Measurements from ENCODE around the gene TSNAX.
"Not testable (repeated sequence)": the region's sequence is repeated elsewhere in the genome, so short reads cannot be mapped to it uniquely, and the experiment has no call there.

Gene TSNAX

DNA sequence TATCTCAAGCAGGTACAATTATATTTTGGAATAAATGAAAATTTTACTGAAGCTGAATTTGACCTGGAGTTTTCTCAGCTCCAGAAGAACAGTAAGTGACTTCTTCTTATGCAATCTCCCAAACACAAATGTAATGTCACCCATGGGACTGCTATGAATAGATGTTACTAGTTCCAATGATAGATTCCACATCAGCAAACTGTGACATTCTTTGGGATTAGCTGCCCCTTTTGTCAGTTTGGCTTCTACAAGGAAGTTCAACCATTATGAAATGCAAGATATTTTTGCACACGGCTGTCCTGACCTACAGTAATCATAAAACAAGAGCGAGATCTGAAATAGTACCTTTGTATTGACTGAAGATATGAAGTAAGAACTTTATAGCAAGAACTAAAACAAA is 27.8 kb upstream of the TSNAX start:
- Histone ChIP-seq H3K4me3 (ENCODE audit: low read length) (no peak overlapping the region), H3K27ac (ENCODE audit: low read depth, low read length) (no peak overlapping the region), H3K36me3 (ENCODE audit: control insufficient read depth, insufficient read depth, low read length) (no peaks in the 10 kb centered on the region), H3K4me1 (ENCODE audit: control insufficient read depth, insufficient read depth, low read length) (no peaks in the 10 kb centered on the region), H3K9ac (ENCODE audit: low read length) (no peak overlapping the region), H3K27me3 (ENCODE audit: control insufficient read depth, insufficient read depth, low read length) (no peaks in the 10 kb centered on the region)

DNA sequence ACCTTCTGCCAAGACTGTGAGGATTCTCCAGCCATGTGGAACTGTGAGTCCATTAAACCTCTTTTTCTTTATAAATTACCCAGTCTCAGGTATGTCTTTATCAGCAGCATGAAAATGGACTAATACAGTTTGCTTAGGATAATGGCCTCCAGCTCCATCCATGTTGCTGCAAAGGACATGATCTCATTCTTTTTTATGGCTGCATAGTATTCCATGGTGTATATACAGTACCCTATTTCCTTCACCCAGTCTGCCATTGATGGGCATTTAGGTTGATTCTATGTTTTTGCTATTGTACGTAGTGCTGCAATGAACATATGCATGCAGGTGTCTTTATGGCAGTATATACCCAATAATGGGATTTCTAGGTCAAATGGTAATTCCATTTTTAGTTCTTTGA is 25.3 kb upstream of the TSNAX start:
- not testable (repeated sequence) for H3K4me1 ChIP-seq (ENCODE audit: control insufficient read depth, insufficient read depth, low read length); H3K4me3 ChIP-seq (ENCODE audit: low read length); H3K27ac ChIP-seq (ENCODE audit: low read depth, low read length); H3K36me3 ChIP-seq (ENCODE audit: control insufficient read depth, insufficient read depth, low read length); H3K27me3 ChIP-seq (ENCODE audit: control insufficient read depth, insufficient read depth, low read length); H3K9ac ChIP-seq (ENCODE audit: low read length)

DNA sequence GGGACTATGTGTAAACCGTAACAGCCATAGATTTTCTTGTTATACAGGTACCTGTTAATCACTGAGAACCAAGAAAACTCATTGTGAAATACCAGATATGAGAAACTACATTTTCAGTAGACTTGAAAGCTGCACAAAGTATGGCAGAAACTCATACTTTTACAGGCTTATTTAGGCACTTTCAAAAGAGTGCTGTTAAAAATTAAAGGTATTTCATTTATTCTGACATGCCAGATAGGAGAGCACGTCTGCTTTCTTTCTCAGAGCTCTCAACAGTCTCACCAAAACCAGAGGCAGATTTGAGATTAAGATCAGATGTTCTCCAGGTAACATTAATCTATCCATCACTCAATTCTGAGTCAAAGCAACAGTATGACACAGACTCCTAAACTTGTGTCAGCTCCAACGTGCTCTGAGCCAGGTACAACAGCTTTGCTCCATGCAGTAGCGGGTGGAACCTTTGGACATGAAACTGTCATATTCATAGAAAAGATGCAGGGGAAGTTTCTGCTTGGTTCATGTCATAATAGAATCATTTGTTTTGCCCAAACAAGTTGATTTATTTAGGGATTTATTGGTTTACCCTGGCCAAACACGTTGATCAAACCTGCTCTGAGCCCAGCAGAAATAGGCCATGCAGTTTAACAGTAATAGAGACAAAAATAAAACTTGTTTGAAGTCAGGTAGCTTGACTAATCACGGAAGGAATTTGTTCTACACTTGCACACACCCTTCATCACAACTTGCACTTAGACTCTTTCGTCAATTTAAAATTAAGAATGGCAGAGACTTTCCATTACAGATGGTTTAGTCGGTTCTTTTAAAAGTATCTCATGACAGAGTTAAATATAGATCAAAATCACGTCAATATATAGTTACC is 20.8 kb upstream of the TSNAX start:
- no peak overlapping the region for H3K27ac ChIP-seq (ENCODE audit: low read depth, low read length)
- H3K9ac ChIP-seq (ENCODE audit: low read length): no peak overlapping the region
- no peaks in the 10 kb centered on the region for H3K27me3 ChIP-seq (ENCODE audit: control insufficient read depth, insufficient read depth, low read length)
- no peaks in the 10 kb centered on the region for H3K4me1 ChIP-seq (ENCODE audit: control insufficient read depth, insufficient read depth, low read length)
- no peak overlapping the region for H3K4me3 ChIP-seq (ENCODE audit: low read length)
- H3K36me3 ChIP-seq (ENCODE audit: control insufficient read depth, insufficient read depth, low read length): no peaks in the 10 kb centered on the region

- Histone ChIP-seq H3K27me3 (ENCODE audit: control insufficient read depth, insufficient read depth, low read length) (no peaks in the 10 kb centered on the region), H3K36me3 (ENCODE audit: control insufficient read depth, insufficient read depth, low read length) (no peaks in the 10 kb centered on the region), H3K4me1 (ENCODE audit: control insufficient read depth, insufficient read depth, low read length) (no peaks in the 10 kb centered on the region), H3K27ac (ENCODE audit: low read depth, low read length) (no peak overlapping the region), H3K4me3 (ENCODE audit: low read length) (no peak overlapping the region), H3K9ac (ENCODE audit: low read length) (no peak overlapping the region)
Observed at GRCh38 chr1:231508497-231508896, 20.0 kb upstream of the TSNAX start.

DNA sequence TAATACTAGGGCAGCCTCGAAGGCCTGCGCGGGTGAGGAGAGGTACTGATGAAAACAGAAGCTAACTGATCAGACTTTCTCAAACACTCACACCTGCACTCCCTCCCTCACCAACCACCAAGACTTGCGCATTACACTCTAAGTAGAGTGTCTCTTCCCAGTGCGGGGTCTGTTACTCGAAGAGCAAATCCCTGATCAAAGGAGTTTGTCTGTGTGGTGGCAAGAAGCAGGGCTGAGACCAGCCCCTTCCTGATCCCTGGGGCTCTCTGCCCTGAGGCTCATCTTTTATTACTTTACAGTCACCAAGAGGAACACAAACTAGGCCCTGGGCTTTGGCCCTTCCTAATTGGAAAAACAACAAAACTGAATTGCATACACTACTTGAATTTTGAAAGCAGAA is 19.5 kb upstream of the TSNAX start:
- Histone ChIP-seq H3K4me1 (ENCODE audit: control insufficient read depth, insufficient read depth, low read length) (no peaks in the 10 kb centered on the region), H3K27ac (ENCODE audit: low read depth, low read length) (no peak overlapping the region), H3K9ac (ENCODE audit: low read length) (no peak overlapping the region), H3K27me3 (ENCODE audit: control insufficient read depth, insufficient read depth, low read length) (no peaks in the 10 kb centered on the region), H3K4me3 (ENCODE audit: low read length) (no peak overlapping the region), H3K36me3 (ENCODE audit: control insufficient read depth, insufficient read depth, low read length) (no peaks in the 10 kb centered on the region)

DNA sequence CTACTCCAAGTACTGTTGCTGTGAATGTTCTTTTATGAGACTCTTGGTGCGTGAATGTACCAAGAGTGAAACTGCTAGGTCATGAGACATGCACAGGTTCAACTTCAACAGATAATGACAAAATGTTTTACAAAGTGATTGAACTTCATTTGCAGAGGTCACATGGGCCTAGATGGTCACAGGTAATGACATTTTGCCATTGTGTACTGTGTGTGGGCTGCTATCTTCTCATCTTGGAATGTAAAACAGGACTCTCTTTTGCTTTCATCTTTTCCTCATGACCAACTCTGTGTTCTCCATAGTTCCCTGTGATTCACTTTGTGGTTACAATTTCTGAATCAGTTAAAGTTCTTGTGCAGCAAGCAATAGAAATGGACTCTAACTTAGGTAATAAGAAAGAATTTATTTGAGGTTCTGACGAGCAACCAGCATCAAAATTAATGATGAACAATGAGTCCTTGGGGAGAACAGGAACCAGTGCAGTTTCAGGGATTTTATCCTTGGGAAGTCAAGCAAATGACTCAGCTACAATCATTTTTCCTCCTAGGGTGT is 16.2 kb upstream of the TSNAX start:
- H3K36me3 ChIP-seq (ENCODE audit: control insufficient read depth, insufficient read depth, low read length): no peaks in the 10 kb centered on the region
- H3K4me3 ChIP-seq (ENCODE audit: low read length): no peak overlapping the region
- no peaks in the 10 kb centered on the region for H3K27me3 ChIP-seq (ENCODE audit: control insufficient read depth, insufficient read depth, low read length)
- H3K27ac ChIP-seq (ENCODE audit: low read depth, low read length): no peak overlapping the region
- no peaks in the 10 kb centered on the region for H3K4me1 ChIP-seq (ENCODE audit: control insufficient read depth, insufficient read depth, low read length)
- H3K9ac ChIP-seq (ENCODE audit: low read length): no peak overlapping the region

GRCh38 chr1:231515748-231516147 is 12.7 kb upstream of the TSNAX start:
- Histone ChIP-seq H3K27ac (ENCODE audit: low read depth, low read length) (no peak overlapping the region), H3K36me3 (ENCODE audit: control insufficient read depth, insufficient read depth, low read length) (no peaks in the 10 kb centered on the region), H3K27me3 (ENCODE audit: control insufficient read depth, insufficient read depth, low read length) (no peaks in the 10 kb centered on the region), H3K4me1 (ENCODE audit: control insufficient read depth, insufficient read depth, low read length) (no peaks in the 10 kb centered on the region), H3K9ac (ENCODE audit: low read length) (no peak overlapping the region), H3K4me3 (ENCODE audit: low read length) (no peak overlapping the region)

DNA sequence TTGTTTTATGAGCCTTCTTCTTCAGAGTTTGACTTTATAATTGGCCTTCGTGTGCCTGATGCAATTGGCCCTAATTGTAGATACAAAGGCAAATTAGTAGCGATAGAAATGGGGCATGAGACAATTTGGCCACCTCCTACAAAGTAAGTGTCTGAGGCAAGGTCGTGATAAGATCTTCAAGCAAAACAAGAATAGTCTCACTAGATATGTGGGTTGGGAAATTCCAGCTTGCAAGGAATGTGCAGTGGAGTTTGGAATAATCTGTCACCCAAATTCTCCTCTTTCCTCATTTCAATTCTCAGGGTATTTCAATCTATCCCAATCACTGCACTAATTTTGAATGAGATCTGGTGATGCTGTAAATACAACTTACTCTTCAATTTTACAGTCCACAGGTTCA is 11.4 kb upstream of the TSNAX start:
- Histone ChIP-seq H3K9ac (ENCODE audit: low read length) (no peak overlapping the region), H3K36me3 (ENCODE audit: control insufficient read depth, insufficient read depth, low read length) (no peaks in the 10 kb centered on the region), H3K4me1 (ENCODE audit: control insufficient read depth, insufficient read depth, low read length) (no peaks in the 10 kb centered on the region), H3K27me3 (ENCODE audit: control insufficient read depth, insufficient read depth, low read length) (no peaks in the 10 kb centered on the region), H3K4me3 (ENCODE audit: low read length) (no peak overlapping the region), H3K27ac (ENCODE audit: low read depth, low read length) (no peak overlapping the region)

- Histone ChIP-seq H3K36me3 (ENCODE audit: control insufficient read depth, insufficient read depth, low read length) (no peaks in the 10 kb centered on the region), H3K9ac (ENCODE audit: low read length) (no peak overlapping the region), H3K4me3 (ENCODE audit: low read length) (no peak overlapping the region), H3K4me1 (ENCODE audit: control insufficient read depth, insufficient read depth, low read length) (no peaks in the 10 kb centered on the region), H3K27ac (ENCODE audit: low read depth, low read length) (no peak overlapping the region), H3K27me3 (ENCODE audit: control insufficient read depth, insufficient read depth, low read length) (no peaks in the 10 kb centered on the region)
Observed at GRCh38 chr1:231518485-231519034, 9.9 kb upstream of the TSNAX start.

DNA sequence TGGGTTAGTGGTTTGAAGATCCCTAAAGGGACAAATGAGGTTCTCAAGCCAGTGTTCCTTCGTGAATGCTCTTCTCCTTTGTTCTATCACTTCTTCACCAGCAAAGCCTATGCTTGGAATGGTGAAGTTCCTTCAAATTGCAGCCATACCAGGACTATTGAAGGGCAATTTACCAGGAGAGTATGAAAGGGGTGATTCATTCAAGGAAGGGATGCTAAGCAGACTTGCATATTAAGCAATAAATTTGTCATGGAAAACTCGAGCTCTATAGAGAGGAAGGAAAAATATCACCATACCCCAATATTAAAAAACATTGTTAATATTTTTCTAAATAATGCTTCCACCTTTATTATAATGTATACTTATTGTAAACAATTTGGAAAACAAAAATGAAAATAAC is 9.3 kb upstream of the TSNAX start:
- no peaks in the 10 kb centered on the region for H3K4me1 ChIP-seq (ENCODE audit: control insufficient read depth, insufficient read depth, low read length)

DNA sequence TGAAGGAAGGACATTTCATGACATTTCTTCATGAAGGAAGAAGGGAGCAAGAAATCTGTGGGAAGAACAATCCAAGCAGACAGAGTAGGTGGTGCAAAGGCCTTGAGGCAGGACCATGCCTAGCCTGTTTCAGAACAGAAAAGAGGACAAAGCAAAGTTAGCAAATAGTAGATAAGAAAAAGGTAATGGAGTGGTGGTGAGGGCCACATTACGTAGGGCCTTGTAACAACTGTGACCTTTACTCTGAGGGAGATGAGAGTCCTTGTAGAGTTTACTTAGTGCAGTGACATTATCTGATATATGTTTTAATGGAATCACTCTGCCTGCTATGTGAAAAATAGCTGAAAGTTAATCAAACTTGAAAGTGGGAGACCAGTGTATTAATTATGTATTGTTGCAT is 6.4 kb upstream of the TSNAX start:
- Histone ChIP-seq H3K4me1 (ENCODE audit: control insufficient read depth, insufficient read depth, low read length) (no peaks in the 10 kb centered on the region), H3K36me3 (ENCODE audit: control insufficient read depth, insufficient read depth, low read length) (no peaks in the 10 kb centered on the region), H3K27me3 (ENCODE audit: control insufficient read depth, insufficient read depth, low read length) (no peaks in the 10 kb centered on the region), H3K9ac (ENCODE audit: low read length) (no peak overlapping the region), H3K4me3 (ENCODE audit: low read length) (no peak overlapping the region), H3K27ac (ENCODE audit: low read depth, low read length) (no peak overlapping the region)

More for the DNA sequence above, 9.3 kb upstream of the TSNAX start:
- no peaks in the 10 kb centered on the region for H3K36me3 ChIP-seq (ENCODE audit: control insufficient read depth, insufficient read depth, low read length)
- no peak overlapping the region for H3K27ac ChIP-seq (ENCODE audit: low read depth, low read length)
- no peak overlapping the region for H3K9ac ChIP-seq (ENCODE audit: low read length)
- H3K27me3 ChIP-seq (ENCODE audit: control insufficient read depth, insufficient read depth, low read length): no peaks in the 10 kb centered on the region
- no peak overlapping the region for H3K4me3 ChIP-seq (ENCODE audit: low read length)

DNA sequence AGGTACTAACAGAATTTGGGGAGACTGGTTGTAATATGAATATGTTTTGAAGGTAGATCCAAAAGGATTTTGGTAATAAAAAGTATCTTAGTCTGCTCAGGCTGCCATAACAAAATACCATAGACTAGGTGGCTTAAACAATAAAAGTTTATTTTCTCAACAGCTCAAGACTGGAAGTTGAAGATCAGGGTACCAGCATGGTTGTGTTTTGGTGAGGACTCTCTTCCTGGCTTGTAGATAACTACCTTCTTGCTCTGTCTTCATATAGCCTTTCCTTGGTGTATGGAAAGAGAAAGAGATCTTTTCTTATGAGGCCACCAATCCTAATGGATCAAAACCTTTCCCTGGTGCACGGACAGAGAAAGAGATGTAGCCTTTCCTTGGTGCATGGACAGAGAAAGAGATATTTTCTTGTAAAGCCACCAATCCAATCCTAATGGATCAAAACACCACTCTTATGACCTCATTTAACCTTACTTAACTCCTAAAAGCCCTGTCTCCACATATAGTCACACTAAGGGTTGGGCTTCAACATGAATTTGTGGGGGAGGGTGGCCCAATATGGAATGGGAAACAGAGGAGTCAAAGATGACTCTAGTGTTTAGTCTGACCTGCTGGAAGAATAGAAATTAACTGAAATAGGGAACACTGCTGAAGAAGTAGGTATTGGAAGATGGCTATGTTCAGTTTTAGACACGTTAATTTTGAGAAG is 5.4 kb upstream of the TSNAX start:
- H3K4me1 ChIP-seq (ENCODE audit: control insufficient read depth, insufficient read depth, low read length): no peaks in the 10 kb centered on the region
- no peak overlapping the region for H3K9ac ChIP-seq (ENCODE audit: low read length)
- no peaks in the 10 kb centered on the region for H3K36me3 ChIP-seq (ENCODE audit: control insufficient read depth, insufficient read depth, low read length)
- H3K4me3 ChIP-seq (ENCODE audit: low read length): no peak overlapping the region
- no peak overlapping the region for H3K27ac ChIP-seq (ENCODE audit: low read depth, low read length)
- no peaks in the 10 kb centered on the region for H3K27me3 ChIP-seq (ENCODE audit: control insufficient read depth, insufficient read depth, low read length)

All from rectal smooth muscle tissue (tissue), 1 donor.